Caco-2 (cell line): ENCODE measurements around the gene PGLYRP4. TPM values are rescaled to one million over a fixed set of nuclear protein-coding genes. Genes with fewer than 3 reads are reported as not detected.

Source experiments
- BruUV-seq: library from RNA; stranded (reverse); fragments of 400-500 nt; replicated peaks from 2 replicates; lab custom pipeline; 2021; lab: Mats Ljungman, UMichigan
- CTCF ChIA-PET: fragments of 300-600 bp; sonication (Branson Sonifier 250); formaldehyde crosslinking; loops from one replicate; lab custom pipeline; 2022; ENCODE audit warnings: antibody characterized with exemption; lab: Charles Lee
- POLR2A ChIA-PET: fragments of 300-600 bp; sonication (Branson Sonifier 250); formaldehyde crosslinking; loops from one replicate; lab custom pipeline; 2022; ENCODE audit warnings: antibody characterized with exemption; lab: Charles Lee
- DNase-seq, 2 experiments: peaks; one replicate each; pipeline versions ENCODE4 v3.0.0 to v3.0.0-alpha.2; 2020 to 2022
- H3K27me3 ChIP-seq: replicated peaks from 2 replicates; pipeline ENCODE4 v1.6.0; 2011; ENCODE audit warnings: low read length; ENCODE audit not compliant: control insufficient read depth, insufficient read depth
- H3K36me3 ChIP-seq: 2 replicates; pipeline ENCODE4 v1.5.1; 2011; ENCODE audit warnings: low read length; ENCODE audit not compliant: control insufficient read depth, insufficient read depth
- H3K4me1 ChIP-seq: fragments of 250-450 bp; sonication (Bioruptor Pico); 2 replicates; pipeline ENCODE4 v1.5.1; 2020; ENCODE audit warnings: mild to moderate bottlenecking
- H3K4me3 ChIP-seq: 2 replicates; pipeline ENCODE4 v1.5.1; 2011; ENCODE audit warnings: low read depth, mild to moderate bottlenecking, control low read depth, low read length
- H3K9me3 ChIP-seq: fragments of 250-450 bp; sonication (Bioruptor Pico); 2 replicates; pipeline ENCODE4 v1.5.1; 2020; ENCODE audit warnings: mild to moderate bottlenecking, moderate library complexity
- H3K27ac Mint-ChIP-seq: one replicate; pipeline ENCODE4 v1.8.0; 2022; ENCODE audit warnings: mixed read lengths; ENCODE audit not compliant: unreplicated experiment
- H3K27me3 Mint-ChIP-seq: one replicate; pipeline ENCODE4 v1.8.0; 2022; ENCODE audit warnings: mixed read lengths; ENCODE audit not compliant: insufficient read depth, unreplicated experiment
- H3K36me3 Mint-ChIP-seq: one replicate; pipeline ENCODE4 v1.8.0; 2022; ENCODE audit warnings: mild to moderate bottlenecking, mixed read lengths; ENCODE audit not compliant: insufficient read depth, unreplicated experiment
- H3K4me1 Mint-ChIP-seq: one replicate; pipeline ENCODE4 v1.8.0; 2022; ENCODE audit warnings: low read depth, mixed read lengths; ENCODE audit not compliant: unreplicated experiment
- H3K4me3 Mint-ChIP-seq: one replicate; pipeline ENCODE4 v1.8.0; 2022; ENCODE audit warnings: mild to moderate bottlenecking, moderate library complexity, mixed read lengths; ENCODE audit not compliant: unreplicated experiment
- H3K9me3 Mint-ChIP-seq: one replicate; pipeline ENCODE4 v1.8.0; 2022; ENCODE audit warnings: mixed read lengths; ENCODE audit not compliant: unreplicated experiment
- intact Hi-C: fragments of 100-400 bp; cut with micrococcal nuclease; formaldehyde crosslinking; loops from one replicate; pipeline ENCODE4 v1.10.0; 2022; ENCODE audit not compliant: unreplicated experiment
- total RNA-seq: library from RNA; stranded (reverse); gene quantifications from 2 replicates; pipeline ENCODE4 v1.2.3, GENCODE V29; 2022
- TF ChIP-seq, protein P1 (sequence below), 2 experiments: fragments of 200-600 bp in 1 of 2; IDR thresholded peaks; 1 replicate in 1 of 2; 2 replicates in 1 of 2; pipeline versions ENCODE4 v1.5.1 to v1.8.0; 2011 to 2022; ENCODE audit warnings: antibody characterized with exemption in 1 of 2, control low read depth in 1 of 2, inconsistent platforms in 1 of 2, low read depth in 1 of 2, low read length in 1 of 2, mild to moderate bottlenecking in 1 of 2, moderate library complexity in 1 of 2; ENCODE audit not compliant: insufficient read depth in 1 of 2, severe bottlenecking in 1 of 2, unreplicated experiment in 1 of 2

Gene PGLYRP4
- total RNA-seq, 1 experiment from 2014 or later = not detected

DNA sequence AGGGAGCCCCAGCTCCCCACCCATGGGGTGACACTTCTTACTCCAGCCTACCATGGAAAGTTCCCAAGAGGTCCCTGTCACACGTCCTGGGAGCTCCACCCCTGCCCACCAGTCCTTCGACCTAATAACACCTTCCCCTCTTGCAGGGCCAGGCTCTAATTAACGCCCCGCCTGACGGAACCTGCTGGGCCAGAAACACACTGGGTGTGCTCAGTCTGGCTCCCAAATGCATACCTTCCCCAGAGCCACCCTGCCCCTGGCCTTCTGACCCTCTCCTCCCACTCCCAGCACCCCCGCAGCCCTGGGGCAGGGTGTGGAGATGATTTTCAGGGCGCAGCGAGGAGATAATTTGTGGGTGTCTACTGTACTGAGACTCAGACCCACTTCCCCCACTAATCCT, 56.5 kb downstream of the PGLYRP4 start:
- Histone ChIP-seq H3K27me3 (no peaks in the 10 kb centered on the region; the same call in 1 of the 2 replicates), H3K4me3 (no peak overlapping the region), H3K36me3 (no peaks in the 10 kb centered on the region), H3K4me1 (0 out of 2 replicates have a peak, but pooled peaks cover 9% of the 10 kb centered on the region), H3K9me3 (no peaks in the 10 kb centered on the region)
- DNase-seq = no peak
- Mint-ChIP-seq H3K9me3 (no peaks in the 10 kb centered on the region), H3K36me3 (no peaks in the 10 kb centered on the region), H3K27ac (peak overlapping the region; percentile 8), H3K4me1 (no peaks in the 10 kb centered on the region), H3K4me3 (peak overlapping the region; percentile 18), H3K27me3 (peaks cover 8% of the 10 kb centered on the region)
- POLR2A ChIA-PET = no interaction called here
- TF ChIP-seq, protein P1, sequence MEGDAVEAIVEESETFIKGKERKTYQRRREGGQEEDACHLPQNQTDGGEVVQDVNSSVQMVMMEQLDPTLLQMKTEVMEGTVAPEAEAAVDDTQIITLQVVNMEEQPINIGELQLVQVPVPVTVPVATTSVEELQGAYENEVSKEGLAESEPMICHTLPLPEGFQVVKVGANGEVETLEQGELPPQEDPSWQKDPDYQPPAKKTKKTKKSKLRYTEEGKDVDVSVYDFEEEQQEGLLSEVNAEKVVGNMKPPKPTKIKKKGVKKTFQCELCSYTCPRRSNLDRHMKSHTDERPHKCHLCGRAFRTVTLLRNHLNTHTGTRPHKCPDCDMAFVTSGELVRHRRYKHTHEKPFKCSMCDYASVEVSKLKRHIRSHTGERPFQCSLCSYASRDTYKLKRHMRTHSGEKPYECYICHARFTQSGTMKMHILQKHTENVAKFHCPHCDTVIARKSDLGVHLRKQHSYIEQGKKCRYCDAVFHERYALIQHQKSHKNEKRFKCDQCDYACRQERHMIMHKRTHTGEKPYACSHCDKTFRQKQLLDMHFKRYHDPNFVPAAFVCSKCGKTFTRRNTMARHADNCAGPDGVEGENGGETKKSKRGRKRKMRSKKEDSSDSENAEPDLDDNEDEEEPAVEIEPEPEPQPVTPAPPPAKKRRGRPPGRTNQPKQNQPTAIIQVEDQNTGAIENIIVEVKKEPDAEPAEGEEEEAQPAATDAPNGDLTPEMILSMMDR (IDR thresholded peaks at IDR 0.05; ENCODE audit: insufficient read depth in 1 of 2, low read depth in 1 of 2, low read length in 1 of 2, severe bottlenecking in 1 of 2, unreplicated experiment in 1 of 2) = no peak
- intact Hi-C loops = no loop called here
- no TSS peak for BruUV-seq
- CTCF ChIA-PET = no interaction called here

DNA sequence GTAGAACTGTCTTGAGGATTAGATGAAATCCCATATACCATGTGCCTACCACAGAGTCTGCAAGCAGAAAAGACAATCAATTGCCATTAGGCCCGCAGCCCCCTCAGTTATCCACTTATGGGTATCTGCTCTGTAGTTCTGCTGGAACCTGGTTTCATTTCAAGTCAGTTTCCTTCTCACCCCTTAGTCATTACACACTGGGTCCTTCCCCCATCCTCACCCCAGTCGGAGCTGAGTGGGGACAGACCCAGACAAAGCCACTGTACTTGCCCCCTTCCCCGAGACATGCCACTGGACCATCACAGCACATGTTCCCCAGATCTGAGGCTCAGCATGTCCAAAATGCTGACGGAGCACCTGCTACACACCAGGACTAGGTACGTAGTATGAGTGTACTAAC, 57.1 kb downstream of the PGLYRP4 start:
- no peaks in the 10 kb centered on the region for H3K36me3 Mint-ChIP-seq
- no TSS peak for BruUV-seq
- no peaks in the 10 kb centered on the region for H3K4me1 Mint-ChIP-seq
- peaks cover 7% of the 10 kb centered on the region for H3K27me3 Mint-ChIP-seq
- intact Hi-C loops = no loop called here
- DNase-seq = no peak
- ChIA-PET CTCF (interaction anchor here (0.5 kb wide), 1 partner anchor 673 kb away, joined by 3 read pairs; no protein-coding TSS in a partner anchor), POLR2A (no interaction called here)
- Histone ChIP-seq H3K9me3 (no peaks in the 10 kb centered on the region), H3K4me1 (0 out of 2 replicates have a peak, but pooled peaks cover 9% of the 10 kb centered on the region), H3K27me3 (no peaks in the 10 kb centered on the region; the same call in 1 of the 2 replicates), H3K4me3 (no peak overlapping the region), H3K36me3 (no peaks in the 10 kb centered on the region)
- TF ChIP-seq, protein P1 (IDR thresholded peaks at IDR 0.05; ENCODE audit: insufficient read depth in 1 of 2, low read depth in 1 of 2, low read length in 1 of 2, severe bottlenecking in 1 of 2, unreplicated experiment in 1 of 2) = no peak
- no peak overlapping the region for H3K27ac Mint-ChIP-seq
- no peaks in the 10 kb centered on the region for H3K9me3 Mint-ChIP-seq
- H3K4me3 Mint-ChIP-seq = no peak overlapping the region

DNA sequence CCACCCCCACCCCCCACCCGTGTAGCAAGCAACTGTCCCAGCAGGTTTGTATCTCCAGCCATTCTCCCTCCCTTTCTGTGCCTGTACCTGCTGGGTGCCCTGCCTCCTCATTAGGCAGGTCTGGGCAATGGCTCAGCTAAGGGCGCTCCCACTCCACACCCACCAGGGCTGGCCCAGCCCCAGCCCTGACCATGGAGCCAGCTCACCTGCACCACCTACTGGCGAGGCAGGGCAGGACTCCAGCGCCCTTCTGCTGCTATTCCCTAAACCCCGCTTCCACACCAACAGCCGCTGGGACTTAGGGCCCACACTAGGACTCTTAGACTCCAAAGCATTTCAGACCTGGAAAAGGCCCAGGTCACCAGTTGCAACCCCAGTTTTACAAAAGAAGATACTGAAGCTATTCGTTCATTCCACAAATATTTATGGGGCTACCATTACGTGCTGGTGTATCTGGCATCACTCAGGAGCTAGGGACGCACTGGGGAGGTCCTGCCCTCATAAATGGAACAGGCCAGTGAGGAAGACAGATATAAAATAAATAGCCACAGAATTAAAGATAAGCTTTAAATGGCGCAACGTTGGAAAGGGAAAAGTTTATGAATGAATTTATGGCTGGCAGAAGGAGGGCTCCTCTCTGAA, 59.9 kb downstream of the PGLYRP4 start:
- Mint-ChIP-seq H3K9me3 (no peaks in the 10 kb centered on the region), H3K4me1 (no peaks in the 10 kb centered on the region), H3K4me3 (no peak overlapping the region), H3K36me3 (no peaks in the 10 kb centered on the region), H3K27ac (no peak overlapping the region), H3K27me3 (peaks cover 7% of the 10 kb centered on the region)
- Histone ChIP-seq H3K4me3 (no peak overlapping the region), H3K9me3 (no peaks in the 10 kb centered on the region), H3K36me3 (no peaks in the 10 kb centered on the region), H3K27me3 (no peaks in the 10 kb centered on the region; the same call in 1 of the 2 replicates), H3K4me1 (0 out of 2 replicates have a peak, but pooled peaks cover 9% of the 10 kb centered on the region)
- TF ChIP-seq, protein P1 (IDR thresholded peaks at IDR 0.05; ENCODE audit: insufficient read depth in 1 of 2, low read depth in 1 of 2, low read length in 1 of 2, severe bottlenecking in 1 of 2, unreplicated experiment in 1 of 2) = peak; percentile 57 to 69
- ChIA-PET POLR2A (no interaction called here), CTCF (interaction anchor here (0.8 to 1.4 kb wide), 2 partner anchors 68 to 323 kb away, joined by 3 read pairs; no protein-coding TSS in a partner anchor)
- intact Hi-C loops = no loop called here
- DNase-seq = peak in 1 of 2 experiments; percentile 45
- BruUV-seq = no TSS peak

Other genes with a start within 250 kb of the PGLYRP4 start
- gene SPRR2F, start 235.3 kb downstream of the PGLYRP4 start, total RNA-seq = not detected in 2 replicates
- gene SPRR2G, start 198.0 kb downstream of the PGLYRP4 start, total RNA-seq = not detected in 2 replicates
- gene LELP1, start 145.4 kb downstream of the PGLYRP4 start, total RNA-seq = not detected in 2 replicates
- 0.88 TPM in 1 of 2 replicates, not detected in the other for gene PRR9, start 131.3 kb downstream of the PGLYRP4 start, total RNA-seq
- not detected in 2 replicates for gene LORICRIN, start 89.2 kb downstream of the PGLYRP4 start, total RNA-seq
- gene PGLYRP3, start 35.9 kb downstream of the PGLYRP4 start, total RNA-seq = not detected in 2 replicates
- 0.63 TPM in 1 of 2 replicates, not detected in the other for gene S100A9, start 9.0 kb upstream of the PGLYRP4 start, total RNA-seq
- not detected in 2 replicates for gene S100A12, start 26.8 kb upstream of the PGLYRP4 start, total RNA-seq
- gene S100A8, start 42.2 kb upstream of the PGLYRP4 start, total RNA-seq = not detected in 2 replicates
- gene S100A7A, start 67.7 kb upstream of the PGLYRP4 start, total RNA-seq = not detected in 2 replicates
- not detected in 2 replicates for gene S100A7, start 111.8 kb upstream of the PGLYRP4 start, total RNA-seq
- gene S100A6, start 187.2 kb upstream of the PGLYRP4 start, total RNA-seq = 416 and 432 TPM in 2 replicates
- gene S100A5, start 192.1 kb upstream of the PGLYRP4 start, total RNA-seq = not detected in 2 replicates
- gene S100A4, start 197.0 kb upstream of the PGLYRP4 start, total RNA-seq = 53.6 and 54.4 TPM in 2 replicates
- 0.61 and 0.84 TPM in 2 replicates for gene S100A3, start 200.4 kb upstream of the PGLYRP4 start, total RNA-seq
- gene S100A2, start 217.0 kb upstream of the PGLYRP4 start, total RNA-seq = 2.4 and 3.0 TPM in 2 replicates